Loucy (cell line): ENCODE results near the gene LRRC56.

Experiments
- CTCF ChIP-seq: fragments of 200-600 bp; sonication (generic); conservative IDR thresholded peaks from 2 replicates; pipeline ENCODE4 v1.5.1; 2014; ENCODE audit warnings: mild to moderate bottlenecking, antibody characterized with exemption, low read length
- EZH2phosphoT487 ChIP-seq: fragments of 200-600 bp; IDR thresholded peaks from 2 replicates; pipeline ENCODE4 v1.6.1; 2018; ENCODE audit warnings: antibody characterized with exemption, mild to moderate bottlenecking, moderate library complexity, borderline replicate concordance

DNA sequence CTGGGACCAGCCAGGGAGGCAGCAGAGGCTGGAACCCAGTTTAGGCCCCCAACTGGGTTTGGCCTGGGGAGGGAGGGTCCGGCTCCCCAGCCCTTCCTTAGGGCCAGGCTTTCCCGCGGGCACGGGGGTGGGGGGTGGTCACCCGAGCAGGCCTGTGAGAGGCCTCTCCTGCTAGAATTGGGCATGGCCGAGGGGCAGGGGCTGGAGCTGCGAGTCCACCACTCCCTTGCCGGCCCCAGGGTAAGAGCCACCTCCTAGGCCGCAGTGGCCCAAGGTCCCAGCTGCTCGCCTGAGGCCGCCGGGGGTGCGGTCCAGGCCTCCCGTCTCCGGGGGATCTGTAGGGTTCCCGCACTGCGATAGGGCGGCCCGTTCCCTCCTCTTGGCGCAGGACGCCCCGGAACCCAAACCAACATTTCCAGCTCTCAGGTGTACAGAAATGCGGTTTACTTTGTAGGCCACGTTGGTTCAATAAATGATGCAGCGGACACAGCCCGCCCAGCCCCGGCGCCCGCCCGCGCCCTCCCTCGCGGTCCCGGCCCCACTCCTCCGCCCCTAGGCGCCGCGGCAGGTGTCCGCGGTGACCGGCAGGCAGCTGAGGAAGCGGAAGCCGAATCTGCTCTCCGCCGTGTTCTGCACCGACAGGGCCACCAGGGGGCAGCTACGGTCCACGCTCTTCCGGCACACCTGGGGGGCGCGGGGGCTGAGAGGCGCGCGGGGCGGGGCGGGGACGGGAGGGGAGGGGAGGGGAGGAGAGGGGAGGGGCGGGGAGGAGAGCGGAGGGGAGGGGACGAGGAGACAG, 17.3 kb downstream of the LRRC56 start:
- TF ChIP-seq CTCF (peak; percentile 52), EZH2phosphoT487 (no peak)
